Keratinocyte (primary cell): Measurements from ENCODE around the gene NPAS3.

Experiments used
- CTCF ChIP-seq, 3 experiments: IDR thresholded peaks in 1 of 3; conservative IDR thresholded peaks in 1 of 3; optimal IDR thresholded peaks in 1 of 3; 2 replicates in 2 of 3; 3 replicates in 1 of 3; pipeline versions ENCODE3 to v1.5.1; 2011; ENCODE audit warnings: low read length in 3 of 3, mild to moderate bottlenecking in 3 of 3, moderate library complexity in 2 of 3, control low read depth in 1 of 3, inconsistent platforms in 1 of 3; ENCODE audit not compliant: insufficient read depth in 2 of 3; ENCODE audit errors: extremely low read depth in 1 of 3
- EZH2 ChIP-seq: IDR thresholded peaks from one replicate; pipeline ENCODE4 v1.6.1; 2012; ENCODE audit warnings: inconsistent platforms, mild to moderate bottlenecking, low read length, moderate library complexity

- no peak for TF ChIP-seq CTCF (optimal IDR thresholded peaks at IDR 0.05 in 1 of 3, IDR thresholded peaks at IDR 0.05 in 1 of 3, conservative IDR thresholded peaks at IDR 0.05 in 1 of 3; ENCODE audit: extremely low read depth in 1 of 3, insufficient read depth in 2 of 3, low read length in 3 of 3)
- no peak for TF ChIP-seq EZH2
Observed at GRCh38 chr14:33567023-33567728, 628.5 kb downstream of the NPAS3 start.
